Hypothalamus (tissue), 51 donors: ENCODE data around the gene FHOD3.
"Not testable (repeated sequence)": the region's sequence is repeated elsewhere in the genome, so short reads cannot be mapped to it uniquely, and the experiment has no call there.

Source experiments
- DNase-seq, 51 donors: peaks; one replicate each; lab custom pipeline; 2025; lab: John Stamatoyannopoulos, UW

FHOD3 gene

DNA sequence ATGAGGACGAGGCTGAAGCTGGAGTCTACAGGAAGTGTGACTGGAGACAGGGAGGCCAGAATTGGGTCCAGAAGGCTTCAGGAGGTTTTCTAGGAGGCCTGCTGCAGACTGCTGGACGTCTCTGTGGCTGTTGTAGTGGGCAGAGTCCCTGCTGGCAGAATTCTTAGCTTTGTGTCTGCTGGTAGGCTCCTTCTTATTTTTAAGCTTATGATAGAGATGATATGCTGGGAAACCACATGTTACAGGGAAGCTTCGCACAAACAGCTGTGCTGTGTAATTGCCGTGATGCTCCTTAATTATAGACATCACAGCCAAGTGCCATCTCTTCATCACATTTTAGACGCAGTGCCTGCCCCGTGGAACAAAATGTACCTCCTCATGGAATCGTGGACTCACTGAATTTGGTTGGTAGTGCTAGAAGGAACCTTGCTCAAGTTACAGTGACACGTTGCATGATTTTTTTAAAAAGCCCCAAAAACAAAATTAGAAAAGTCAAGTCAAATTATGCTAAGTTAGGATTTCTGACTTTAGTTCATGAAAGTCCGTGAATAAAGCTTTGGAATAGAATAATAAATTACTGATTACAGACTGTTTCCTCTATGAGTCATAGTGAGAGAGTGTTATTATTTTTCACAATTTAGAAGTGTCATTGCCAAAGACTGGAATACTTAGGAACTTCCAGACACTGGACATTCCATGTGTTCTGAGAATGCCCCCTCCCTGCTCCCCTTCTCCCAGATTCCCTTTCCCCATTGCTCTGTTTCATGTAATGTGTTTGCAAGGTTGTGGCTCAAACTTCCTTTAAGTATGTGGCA, 144.1 kb downstream of the FHOD3 start:
- no peak for DNase-seq

DNA sequence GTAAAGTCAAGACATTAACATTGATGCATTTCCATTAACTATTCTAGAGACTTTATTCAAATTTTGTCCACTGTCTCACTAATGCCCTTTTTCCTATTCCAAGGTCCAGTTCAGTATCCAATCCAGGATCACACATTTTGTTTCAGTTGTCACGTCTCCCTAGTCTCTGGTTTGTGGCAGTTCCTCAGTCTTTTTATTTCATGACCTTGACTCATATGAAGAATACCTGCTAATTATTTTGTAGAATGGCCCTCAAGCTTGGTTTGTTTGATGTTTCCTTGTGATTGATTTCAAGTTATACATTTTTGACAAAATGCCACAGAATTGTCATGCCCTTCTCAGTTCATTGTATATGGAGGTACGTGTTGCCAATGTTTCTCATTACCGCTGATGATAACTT, 145.2 kb downstream of the FHOD3 start:
- DNase-seq = no peak

DNA sequence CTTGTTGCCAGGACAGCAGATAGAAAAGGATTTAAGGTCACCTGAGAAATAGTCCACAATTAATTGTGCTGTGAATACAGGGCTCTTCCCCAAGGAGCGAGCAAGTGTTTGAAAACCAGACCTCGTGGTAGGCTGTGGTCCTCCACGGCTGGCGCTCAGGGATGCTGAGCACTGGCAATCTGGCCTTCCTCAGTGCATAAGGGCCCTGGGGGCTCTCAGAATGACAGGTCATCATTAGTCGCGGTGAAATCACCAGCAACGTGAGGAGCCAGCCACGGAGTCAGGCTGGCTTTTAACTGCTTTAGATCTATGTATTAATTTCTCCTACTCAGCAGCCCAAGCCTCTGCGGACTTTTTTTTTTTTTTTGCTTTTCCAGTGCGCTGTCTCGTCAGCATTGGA, 148.5 kb downstream of the FHOD3 start:
- no peak for DNase-seq

DNA sequence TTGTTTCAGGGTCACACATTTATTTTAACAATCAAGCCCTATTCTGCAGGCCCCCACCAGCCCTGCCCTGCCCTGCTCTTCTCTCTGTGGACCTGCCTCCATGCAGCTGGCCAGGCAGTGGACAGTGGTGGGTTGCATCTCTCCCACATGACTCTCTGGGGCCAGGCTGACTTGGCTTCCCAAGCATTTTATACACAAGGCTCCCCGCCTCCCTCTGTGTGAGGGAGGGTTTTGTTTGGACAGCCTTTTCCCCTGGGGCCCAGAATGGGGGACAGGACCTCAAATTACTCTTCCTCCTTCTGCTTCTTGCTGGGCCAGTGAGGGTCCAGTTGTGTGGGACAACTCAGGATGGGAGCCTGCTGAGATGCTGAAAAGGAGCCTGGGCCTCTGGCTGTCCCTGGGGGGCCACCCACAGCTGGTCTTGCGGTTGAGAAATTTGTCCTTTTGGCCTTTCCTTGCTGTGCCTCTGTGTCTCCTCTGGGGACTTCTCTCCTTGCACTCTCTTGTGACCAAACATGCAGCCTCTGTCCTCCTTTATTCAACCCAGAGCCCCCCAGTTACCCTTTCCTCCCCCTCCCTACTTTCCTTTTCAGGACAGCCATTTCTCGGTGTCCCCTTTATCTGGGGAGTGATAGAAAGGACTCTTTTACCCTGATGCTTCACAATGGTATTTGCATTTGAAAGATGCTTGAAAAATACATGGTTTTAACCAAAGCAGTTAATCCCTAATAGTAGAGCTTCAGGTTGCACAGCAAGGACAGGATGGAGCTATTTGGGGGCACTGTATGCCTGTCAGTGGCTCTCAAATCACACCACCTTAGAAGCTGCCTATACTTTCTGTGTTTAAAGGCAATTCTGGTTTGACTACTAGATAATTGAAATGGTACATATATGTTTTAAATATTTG, 151.1 kb downstream of the FHOD3 start:
- DNase-seq = no peak

DNA sequence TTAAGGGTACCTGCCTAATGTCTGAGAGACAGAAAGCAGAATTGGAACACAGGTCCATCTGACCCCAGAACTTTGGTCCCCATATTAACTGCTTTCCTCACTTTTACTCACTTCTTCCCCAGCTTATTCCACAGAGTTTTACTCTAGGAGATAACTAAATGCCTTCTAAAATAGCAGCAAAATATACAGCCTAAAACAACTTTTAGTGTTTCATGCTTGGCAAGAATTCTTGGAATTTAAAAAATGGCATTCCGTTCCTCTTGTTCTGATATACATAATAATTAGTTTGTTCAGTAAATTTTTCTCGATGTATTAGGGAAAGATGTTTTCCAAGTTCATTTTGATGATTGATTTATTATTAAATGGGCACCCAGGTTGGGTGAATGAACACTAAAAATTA, 151.9 kb downstream of the FHOD3 start:
- DNase-seq = no peak

DNA sequence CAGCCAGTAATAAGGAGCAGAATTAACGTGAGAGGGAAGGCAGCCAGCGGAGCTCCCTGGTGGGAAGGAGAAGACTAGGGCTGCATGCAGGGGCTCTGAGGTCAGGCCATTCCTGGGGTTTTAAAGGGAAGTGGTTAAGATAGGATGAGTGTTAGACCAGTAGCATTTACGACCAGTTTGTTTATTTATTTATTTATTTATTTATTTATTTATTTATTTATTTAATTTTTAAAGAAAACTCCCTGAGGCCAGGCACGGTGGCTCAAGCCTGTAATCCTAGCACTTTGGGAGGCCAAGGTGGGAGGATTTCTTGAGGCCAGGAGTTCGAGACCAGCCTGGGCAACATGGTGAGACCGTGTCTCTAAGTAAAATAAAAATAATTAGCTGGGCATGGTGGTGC, 152.8 kb downstream of the FHOD3 start:
- no peak for DNase-seq

DNA sequence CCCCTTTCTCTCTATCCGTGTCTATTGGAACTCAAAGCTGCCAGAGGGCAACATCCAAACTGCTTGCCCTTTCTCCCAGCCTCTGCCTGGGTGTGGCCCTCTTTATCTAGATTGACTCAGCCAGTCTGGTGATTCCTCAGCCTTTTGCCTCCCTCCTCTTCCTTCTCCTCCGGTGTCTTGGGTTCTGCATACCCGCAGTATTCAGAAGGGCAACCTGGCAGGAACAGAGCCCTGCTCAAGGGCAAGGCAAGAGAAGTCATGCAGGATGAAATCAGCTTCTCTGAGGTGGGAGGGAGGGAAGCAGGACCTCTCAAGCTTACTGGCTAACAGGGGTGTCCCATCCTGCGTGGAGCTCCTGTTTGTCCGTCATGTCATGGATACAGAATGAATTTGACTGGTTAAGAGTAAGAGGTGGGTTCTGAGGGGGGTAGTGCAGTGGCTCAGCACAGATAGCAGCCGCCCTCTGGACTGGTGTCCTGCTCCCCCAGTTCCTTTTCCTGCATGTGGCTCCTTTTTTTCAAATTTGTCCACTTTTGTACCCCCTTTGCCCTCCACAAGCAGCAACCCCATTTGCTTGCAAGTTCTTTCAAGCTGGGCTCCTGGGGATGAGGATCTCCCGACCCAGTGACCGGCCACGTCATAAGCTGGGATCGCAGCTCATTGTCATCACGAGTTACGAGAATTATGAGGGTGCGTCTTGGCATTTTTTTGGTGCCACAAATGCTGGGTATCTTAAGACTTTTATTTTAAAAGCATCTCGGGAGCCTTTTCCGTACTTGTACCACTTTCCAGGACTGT, 154.1 kb downstream of the FHOD3 start:
- DNase-seq = no peak

DNA sequence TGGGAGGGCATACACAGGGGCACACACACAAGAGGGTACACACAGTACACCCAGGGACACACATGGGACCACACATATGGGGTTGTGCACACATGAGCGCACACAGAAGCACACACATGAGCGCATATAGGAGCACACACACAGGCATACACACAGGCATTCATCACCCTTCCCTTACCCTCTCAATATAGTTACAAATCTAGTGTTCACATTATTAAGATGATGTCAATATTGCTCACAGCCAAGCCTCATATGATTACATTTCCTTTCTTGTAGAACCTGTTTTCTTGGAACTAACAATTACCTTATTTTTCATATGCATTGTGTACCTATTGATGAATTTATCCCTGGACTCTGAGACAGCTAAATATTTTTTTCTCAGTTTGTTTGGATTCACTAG, 156.7 kb downstream of the FHOD3 start:
- DNase-seq = no peak

DNA sequence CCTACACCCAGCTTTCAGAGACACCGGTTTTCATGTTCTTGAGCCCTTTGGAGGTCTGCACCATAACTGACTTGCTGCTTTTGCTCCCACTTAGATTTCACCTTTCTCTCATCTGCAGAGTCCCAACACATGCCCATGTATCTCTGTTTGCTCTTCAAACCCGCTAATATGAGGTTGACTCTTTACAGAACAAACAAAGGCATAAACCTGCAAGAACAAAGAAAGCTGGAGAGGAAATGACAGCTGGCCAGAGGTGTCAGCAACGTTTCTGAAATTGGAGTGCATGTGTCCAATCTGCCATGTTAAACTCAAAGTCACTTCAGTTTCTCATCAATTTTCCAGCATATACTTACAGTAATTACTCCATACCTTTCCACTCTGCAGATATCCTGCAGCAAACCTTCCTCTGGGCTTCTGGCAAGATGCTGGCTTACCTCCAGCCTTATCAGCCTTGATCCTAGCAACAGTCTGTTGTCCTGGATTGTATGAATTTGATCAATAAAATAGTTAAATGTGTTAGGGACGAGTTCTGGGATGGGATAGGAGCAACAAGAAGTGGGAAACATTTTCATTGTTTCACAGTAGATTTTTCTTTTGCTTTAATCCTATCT, 157.4 kb downstream of the FHOD3 start:
- no peak for DNase-seq

DNA sequence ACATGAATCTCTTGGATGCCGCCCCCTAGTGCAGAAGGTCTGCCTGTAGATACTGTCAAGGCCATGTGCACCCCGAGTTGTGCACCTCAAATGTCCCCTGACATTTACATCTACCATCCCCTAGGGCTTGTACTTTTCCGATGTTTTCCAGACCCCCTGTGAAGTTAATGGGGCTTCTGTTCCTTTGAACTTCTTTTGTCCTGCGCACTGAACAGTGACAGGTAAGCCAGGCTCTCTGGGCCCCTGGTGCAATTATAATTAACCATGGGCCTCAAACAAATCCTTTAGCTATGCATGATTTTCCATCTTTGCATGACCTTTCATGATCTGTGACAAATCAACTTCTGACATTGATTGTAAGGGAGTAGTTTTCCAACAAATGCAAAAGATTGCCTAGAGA, 158.4 kb downstream of the FHOD3 start:
- DNase-seq = no peak

DNA sequence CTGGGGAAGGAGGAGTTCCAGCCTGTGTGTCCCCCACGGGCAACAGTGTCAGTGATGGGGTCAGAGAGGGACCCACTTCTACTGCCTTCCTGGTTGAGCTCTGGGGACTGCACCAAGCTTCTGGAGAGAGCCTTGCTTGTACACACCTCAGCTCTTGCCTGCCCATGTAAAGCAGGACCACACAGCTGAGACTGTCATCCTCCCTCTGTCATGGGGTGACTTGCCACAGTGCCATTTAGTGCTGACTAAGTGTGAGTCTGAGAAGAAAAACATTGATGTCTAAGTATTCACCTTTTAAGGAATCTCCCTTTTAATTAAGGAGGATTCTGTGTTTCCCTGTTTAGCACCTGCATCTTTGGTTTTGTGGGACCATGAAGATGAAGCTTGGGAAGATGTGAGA, 159.1 kb downstream of the FHOD3 start:
- DNase-seq = no peak

DNA sequence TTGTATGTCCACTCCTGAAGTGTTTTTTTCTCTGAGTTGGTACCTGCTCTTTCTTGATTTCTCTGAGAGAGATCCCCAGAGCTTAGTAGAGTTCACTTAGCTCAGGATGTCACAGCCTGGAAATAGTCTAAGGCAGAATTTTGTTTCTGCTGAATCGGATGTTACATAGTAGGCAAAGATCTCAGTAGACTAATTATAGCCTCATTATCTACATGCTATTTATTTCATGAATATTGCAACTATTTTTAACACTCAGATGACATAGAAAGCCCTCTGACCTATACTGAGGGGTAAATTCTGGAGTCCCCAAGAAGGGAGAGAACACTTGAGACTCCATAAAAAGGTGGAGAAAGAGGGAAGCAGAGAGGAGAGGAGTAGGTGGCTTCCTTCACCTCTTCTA, 160.2 kb downstream of the FHOD3 start:
- no peak for DNase-seq

DNA sequence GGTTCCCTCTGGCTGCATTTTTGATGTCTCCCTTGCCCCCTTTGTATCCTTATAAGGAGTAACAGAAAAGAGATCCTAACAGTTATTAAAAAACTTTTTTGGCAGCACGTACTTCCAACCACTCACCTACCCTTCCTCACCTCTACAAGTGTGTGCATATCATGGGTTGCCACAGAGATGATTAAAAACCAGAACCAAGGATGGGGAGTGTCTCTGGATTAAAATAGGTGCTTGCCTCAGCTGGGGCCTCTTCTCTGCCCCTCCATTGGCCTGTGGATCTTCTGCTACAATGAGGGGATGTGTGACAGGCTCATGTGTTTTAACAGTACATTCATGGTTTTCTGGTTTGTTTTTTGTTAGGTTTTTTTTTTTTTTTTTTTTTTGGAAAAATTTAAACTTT, 160.8 kb downstream of the FHOD3 start:
- no peak for DNase-seq

DNA sequence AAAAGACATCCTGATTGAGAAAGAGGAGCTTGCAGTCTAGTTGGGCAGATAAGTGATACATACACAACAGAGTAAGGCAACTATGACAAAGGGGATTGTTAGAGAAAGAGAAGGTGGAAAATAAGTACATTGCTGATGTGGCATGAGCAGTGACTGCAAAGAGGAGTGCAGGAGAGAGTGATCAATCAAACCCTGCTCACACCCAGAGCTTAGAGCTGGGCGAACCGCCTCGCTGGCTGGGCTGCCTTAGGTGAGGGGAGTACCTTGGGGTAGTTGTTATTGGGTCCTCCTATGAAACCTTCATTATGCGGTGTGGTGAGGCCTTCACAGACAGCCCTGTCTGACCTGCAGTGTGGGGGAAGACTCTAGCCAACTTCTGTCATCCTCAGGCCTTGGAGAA, 161.7 kb downstream of the FHOD3 start:
- no peak for DNase-seq

DNA sequence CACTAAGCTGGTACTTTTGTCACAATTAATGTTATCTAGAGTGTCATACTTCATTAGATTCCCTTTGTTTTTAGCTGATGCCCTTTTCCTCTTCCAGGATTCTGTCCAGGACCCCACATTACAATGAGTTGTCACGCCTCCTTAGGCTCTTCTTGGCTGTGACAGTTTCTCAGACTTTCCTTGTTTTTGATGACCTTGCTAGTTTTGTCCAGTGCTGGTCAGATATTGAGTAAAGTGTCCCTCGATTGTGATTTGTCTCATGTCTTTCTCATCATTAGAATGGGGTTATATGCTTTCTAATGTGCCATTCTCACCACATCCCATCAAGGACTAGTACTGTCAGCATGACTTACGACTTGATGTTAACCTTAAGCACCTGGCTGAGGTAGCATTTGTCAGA, 162.3 kb downstream of the FHOD3 start:
- no peak for DNase-seq

DNA sequence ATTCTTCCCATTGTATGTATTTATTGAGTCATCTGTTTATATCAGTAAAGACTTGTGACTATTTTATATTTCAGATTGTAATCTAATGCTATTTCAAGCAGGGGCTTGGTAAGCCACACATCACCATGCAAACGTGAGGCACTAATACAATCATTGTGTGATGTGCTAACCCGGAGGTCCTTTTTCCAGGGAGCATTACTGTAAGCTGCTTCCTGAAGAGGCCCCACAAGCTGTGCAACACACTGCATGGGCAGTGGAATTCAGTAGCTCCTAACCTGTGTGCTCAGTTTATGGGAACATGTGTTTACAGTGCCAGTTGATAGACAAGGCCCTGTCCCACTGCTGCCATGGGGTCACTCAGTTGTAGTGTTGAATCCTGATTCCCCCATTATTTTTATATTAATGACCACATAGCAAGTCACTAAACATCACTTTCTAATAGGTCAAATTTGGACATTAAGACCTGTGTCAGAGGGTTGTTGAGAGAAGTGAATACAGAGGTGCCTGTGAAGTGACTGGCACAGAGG, 162.9 kb downstream of the FHOD3 start:
- no peak for DNase-seq

DNA sequence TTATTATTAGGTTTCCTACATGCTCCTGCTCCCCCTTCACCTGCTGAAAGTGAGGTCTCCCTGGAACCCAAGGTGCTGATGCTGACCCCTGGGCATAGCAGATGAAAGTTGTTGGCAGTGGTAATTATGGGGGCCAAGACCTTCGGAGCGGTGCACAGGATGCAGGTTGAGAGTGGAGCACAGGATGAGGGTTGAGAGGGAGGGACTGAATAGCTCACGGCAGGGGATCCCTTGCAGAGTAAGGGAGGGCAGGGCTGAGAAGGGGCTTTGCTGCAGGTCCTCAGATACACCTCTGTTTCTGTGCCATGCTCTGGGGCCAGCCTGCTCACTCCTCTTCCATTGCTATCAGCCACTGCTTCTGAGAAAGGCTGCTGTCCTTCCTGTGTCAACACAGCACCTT, 163.3 kb downstream of the FHOD3 start:
- DNase-seq = no peak

DNA sequence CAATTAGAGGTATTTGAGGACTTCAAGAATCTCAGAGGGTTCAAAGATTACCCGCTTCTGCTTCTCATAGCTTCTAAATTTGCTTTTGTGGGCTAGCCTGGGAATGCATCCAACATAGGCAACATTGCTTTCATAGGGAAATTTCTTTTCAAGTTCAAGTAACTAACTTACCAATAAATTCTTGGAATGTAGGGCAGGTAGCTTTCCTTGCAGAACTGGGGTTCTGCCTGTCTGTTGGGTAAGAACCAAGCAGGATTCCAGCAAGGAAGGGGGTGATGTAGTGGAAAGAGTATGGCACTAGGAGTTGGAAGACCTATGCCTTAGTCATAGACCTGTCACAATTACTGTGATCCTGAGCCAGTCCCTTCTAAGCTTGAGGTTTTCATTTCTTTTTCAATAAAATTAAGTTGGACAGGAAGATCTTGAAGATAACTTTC, 164.1 kb downstream of the FHOD3 start:
- no peak for DNase-seq

DNA sequence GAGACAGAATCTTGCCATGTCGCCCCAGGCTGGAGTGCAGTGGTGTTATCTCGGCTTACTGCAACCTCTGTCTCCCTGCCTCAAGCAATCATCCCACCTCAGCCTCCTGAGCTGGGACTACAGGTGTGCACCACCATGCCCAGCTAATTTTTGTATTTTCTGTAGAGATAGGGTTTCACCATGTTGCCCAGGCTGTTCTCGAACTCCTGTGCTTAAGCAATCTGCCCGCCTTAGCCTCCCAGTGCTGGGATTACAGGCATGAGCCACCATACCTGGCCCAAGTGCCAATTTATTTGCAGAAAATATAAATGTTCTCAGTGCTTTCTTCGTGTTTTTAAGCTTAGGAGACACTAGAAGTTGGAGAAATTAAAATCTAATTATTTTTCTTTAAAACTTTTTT, 166.0 kb downstream of the FHOD3 start:
- not testable (repeated sequence) for DNase-seq

DNA sequence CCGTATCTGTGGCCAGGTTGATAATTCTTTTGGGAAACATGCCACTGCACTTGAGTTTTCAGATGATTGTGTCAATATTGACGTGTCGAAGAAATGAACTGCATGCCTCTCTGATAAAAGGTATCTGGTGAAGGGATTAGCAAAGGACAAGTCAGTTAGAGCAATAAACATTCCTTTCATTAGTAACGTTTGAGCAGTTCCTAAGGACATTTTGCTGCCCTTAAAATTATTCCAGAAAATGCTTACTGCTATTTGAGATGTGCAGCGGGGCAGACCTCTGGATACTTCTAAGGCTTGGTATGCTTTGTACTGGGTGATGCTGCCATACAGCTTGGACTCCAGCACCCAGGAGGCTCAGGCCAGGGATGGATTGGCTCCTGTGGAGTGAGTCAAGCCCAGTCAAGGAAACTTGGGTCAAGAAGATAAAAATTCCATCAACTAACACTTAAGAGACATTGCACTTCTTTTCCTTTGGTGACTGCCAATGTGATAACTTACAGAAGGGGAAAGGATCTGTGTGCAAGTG, 166.7 kb downstream of the FHOD3 start:
- no peak for DNase-seq
